Measurements from ENCODE around the gene DLX1. TPM values are rescaled to one million over a fixed set of nuclear protein-coding genes. Genes with fewer than 3 reads are reported as not detected.

DLX1 gene
- total and polyA plus RNA-seq, 4 donors: not detected

DNA sequence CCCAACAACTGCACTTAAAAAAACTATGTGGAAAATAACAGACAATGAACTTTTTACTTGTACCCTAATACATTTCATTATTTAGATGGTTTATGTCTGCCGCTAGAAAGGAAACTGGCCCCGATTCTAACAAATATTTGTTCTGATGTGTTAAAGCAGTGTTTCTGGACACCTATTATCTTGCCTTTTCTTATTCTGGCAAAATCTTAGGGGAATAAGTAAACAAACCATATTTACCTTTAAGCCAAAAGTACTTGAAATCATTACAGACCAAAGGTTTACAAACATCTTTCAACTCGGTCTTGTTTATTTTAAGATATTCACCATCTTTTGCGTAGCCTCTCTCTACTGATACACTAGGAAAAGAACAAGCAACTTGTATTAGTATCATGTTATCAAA, 11.8 kb upstream of the DLX1 start (continued):
- TF ChIP-seq, protein P1, sequence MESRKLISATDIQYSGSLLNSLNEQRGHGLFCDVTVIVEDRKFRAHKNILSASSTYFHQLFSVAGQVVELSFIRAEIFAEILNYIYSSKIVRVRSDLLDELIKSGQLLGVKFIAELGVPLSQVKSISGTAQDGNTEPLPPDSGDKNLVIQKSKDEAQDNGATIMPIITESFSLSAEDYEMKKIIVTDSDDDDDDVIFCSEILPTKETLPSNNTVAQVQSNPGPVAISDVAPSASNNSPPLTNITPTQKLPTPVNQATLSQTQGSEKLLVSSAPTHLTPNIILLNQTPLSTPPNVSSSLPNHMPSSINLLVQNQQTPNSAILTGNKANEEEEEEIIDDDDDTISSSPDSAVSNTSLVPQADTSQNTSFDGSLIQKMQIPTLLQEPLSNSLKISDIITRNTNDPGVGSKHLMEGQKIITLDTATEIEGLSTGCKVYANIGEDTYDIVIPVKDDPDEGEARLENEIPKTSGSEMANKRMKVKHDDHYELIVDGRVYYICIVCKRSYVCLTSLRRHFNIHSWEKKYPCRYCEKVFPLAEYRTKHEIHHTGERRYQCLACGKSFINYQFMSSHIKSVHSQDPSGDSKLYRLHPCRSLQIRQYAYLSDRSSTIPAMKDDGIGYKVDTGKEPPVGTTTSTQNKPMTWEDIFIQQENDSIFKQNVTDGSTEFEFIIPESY (IDR thresholded peaks at IDR 0.05): no peak
- TF ChIP-seq GABPA (IDR thresholded peaks at IDR 0.05 in 1 of 2, conservative IDR thresholded peaks at IDR 0.05 in 1 of 2) (no peak), EGR1 (IDR thresholded peaks at IDR 0.05; ENCODE audit: low read depth in 2 of 2) (no peak), RAD21 (IDR thresholded peaks at IDR 0.05) (no peak)

DNA sequence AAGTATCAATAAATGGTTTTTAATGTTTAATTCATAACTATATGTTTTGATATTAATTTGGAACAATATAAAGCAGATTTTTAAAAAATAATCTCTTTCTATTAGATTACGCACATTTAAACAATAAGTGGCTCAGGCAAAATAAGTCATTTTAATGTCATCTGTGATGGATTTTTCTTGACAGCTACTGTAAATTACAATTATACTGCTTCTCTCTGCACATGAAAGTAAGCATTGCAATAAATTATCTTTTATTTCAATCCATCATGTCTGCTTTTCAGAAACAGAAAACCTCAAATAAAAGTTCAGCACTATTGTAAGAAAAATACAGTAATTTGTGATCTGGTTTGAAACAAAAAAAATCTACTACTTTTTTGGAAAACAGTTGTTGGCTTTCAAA, 11.1 kb upstream of the DLX1 start:
- Histone ChIP-seq H3K27me3 (ENCODE audit: control insufficient read depth in 4 of 4, insufficient read depth in 4 of 4, low read length in 3 of 4) (peaks cover 0 to 19% (median 9%) of the 10 kb centered on the region in 4 donors), H3K36me3 (ENCODE audit: control insufficient read depth in 4 of 4, insufficient read depth in 3 of 4, low read depth in 1 of 4, low read length in 3 of 4) (no peaks in the 10 kb centered on the region), H3K9ac (ENCODE audit: low read depth in 1 of 2, low read length in 2 of 2) (no peak overlapping the region), H3K4me1 (ENCODE audit: control insufficient read depth in 4 of 4, insufficient read depth in 4 of 4, low read length in 3 of 4) (peaks cover 0 to 8% (median 5%) of the 10 kb centered on the region in 4 donors), H3K9me3 (ENCODE audit: control insufficient read depth in 4 of 4, low read length in 3 of 4) (no peaks in the 10 kb centered on the region), H3K4me3 (ENCODE audit: low read depth in 1 of 3, low read length in 3 of 3) (no peak overlapping the region), H3K27ac (ENCODE audit: low read depth in 1 of 2, low read length in 2 of 2) (no peak overlapping the region)
- DNase-seq (ENCODE audit: low spot score): no peak
- 100% methylated on average over 1 of the region's 1 CpG for WGBS
- TF ChIP-seq, protein P2, sequence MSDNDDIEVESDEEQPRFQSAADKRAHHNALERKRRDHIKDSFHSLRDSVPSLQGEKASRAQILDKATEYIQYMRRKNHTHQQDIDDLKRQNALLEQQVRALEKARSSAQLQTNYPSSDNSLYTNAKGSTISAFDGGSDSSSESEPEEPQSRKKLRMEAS (IDR thresholded peaks at IDR 0.05): no peak

DNA sequence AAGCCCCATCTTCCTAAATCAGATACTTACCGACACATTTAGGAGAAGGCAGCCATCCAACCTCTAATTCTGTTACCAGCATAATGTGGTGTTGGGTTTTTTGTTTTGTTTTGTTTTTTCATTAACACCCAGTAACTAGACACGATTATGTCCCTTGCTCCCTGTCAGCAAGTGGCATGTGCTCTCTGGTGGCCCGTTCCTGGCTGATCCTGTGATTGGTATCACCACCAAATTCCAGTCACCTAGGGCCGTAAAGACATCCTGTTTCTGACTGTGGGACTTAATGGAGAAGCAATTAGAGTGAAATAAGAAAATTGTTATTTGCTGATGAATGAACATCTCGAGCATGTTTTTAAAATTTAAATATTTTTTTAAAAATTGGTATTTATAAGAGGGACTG, 5.9 kb upstream of the DLX1 start:
- H3K27ac ChIP-seq (ENCODE audit: low read depth in 1 of 2, low read length in 2 of 2): no peak overlapping the region
- H3K9me3 ChIP-seq (ENCODE audit: control insufficient read depth in 4 of 4, low read length in 3 of 4): peaks cover 0 to 4% (median 0%) of the 10 kb centered on the region in 4 donors
- TF ChIP-seq FOXA2 (IDR thresholded peaks at IDR 0.05) (no peak), HNF4A (conservative IDR thresholded peaks at IDR 0.05) (no peak), RAD21 (IDR thresholded peaks at IDR 0.05) (no peak), TAF1 (conservative IDR thresholded peaks at IDR 0.05) (no peak), SP1 (IDR thresholded peaks at IDR 0.05) (no peak)
- TF ChIP-seq, protein P3, sequence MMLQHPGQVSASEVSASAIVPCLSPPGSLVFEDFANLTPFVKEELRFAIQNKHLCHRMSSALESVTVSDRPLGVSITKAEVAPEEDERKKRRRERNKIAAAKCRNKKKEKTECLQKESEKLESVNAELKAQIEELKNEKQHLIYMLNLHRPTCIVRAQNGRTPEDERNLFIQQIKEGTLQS (IDR thresholded peaks at IDR 0.05): no peak
- TF ChIP-seq, protein P1 (IDR thresholded peaks at IDR 0.05): no peak
- H3K36me3 ChIP-seq (ENCODE audit: control insufficient read depth in 4 of 4, insufficient read depth in 3 of 4, low read depth in 1 of 4, low read length in 3 of 4): no peaks in the 10 kb centered on the region
- H3K27me3 ChIP-seq (ENCODE audit: control insufficient read depth in 4 of 4, insufficient read depth in 4 of 4, low read length in 3 of 4): peaks cover 3 to 51% (median 28%) of the 10 kb centered on the region in 4 donors
- WGBS: 86% methylated on average over 5 of the region's 5 CpGs
- H3K9ac ChIP-seq (ENCODE audit: low read depth in 1 of 2, low read length in 2 of 2): no peak overlapping the region
- DNase-seq (ENCODE audit: low spot score): no peak
- H3K4me3 ChIP-seq (ENCODE audit: low read depth in 1 of 3, low read length in 3 of 3): no peak overlapping the region
- peaks cover 0 to 11% (median 5%) of the 10 kb centered on the region in 4 donors for H3K4me1 ChIP-seq (ENCODE audit: control insufficient read depth in 4 of 4, insufficient read depth in 4 of 4, low read length in 3 of 4)
